ENCODE results near the gene PRM1.
A peak's percentile ranks its signal among the peaks of the same experiment; 100 is the strongest.
"Not testable (repeated sequence)": the region's sequence is repeated elsewhere in the genome, so short reads cannot be mapped to it uniquely, and the experiment has no call there.

The PRM1 gene

GRCh38 chr16:11313493-11314308 is 32.6 kb upstream of the PRM1 start:
- no peak for DNase-seq

- DNase-seq, result peak; percentile 95
These were observed 31.8 kb upstream of the PRM1 start for GRCh38 chr16:11312718-11313492.

- DNase-seq, result peak; percentile 87
These were observed 29.9 kb upstream of the PRM1 start for GRCh38 chr16:11310997-11311561.

GRCh38 chr16:11310634-11310977 is 29.5 kb upstream of the PRM1 start:
- DNase-seq, result no peak

GRCh38 chr16:11309895-11310633 is 28.9 kb upstream of the PRM1 start:
- DNase-seq, result peak; percentile 73

GRCh38 chr16:11308493-11309283 is 27.6 kb upstream of the PRM1 start:
- peak; percentile 94 for DNase-seq

GRCh38 chr16:11307639-11308492 is 26.7 kb upstream of the PRM1 start:
- no peak for DNase-seq

GRCh38 chr16:11306997-11307638 is 26.0 kb upstream of the PRM1 start:
- DNase-seq, result peak; percentile 49

GRCh38 chr16:11306381-11306780 is 25.3 kb upstream of the PRM1 start:
- no peak for DNase-seq

- peak; percentile 75 for DNase-seq
These were observed 22.4 kb upstream of the PRM1 start for GRCh38 chr16:11303405-11304138.

GRCh38 chr16:11302977-11303376 is 21.8 kb upstream of the PRM1 start:
- DNase-seq, result peak; percentile 92

- DNase-seq, result no peak
These were observed 20.7 kb upstream of the PRM1 start for GRCh38 chr16:11301645-11302501.

- DNase-seq, result no peak
These were observed 19.4 kb upstream of the PRM1 start for GRCh38 chr16:11300560-11300892.

GRCh38 chr16:11299865-11300559 is 18.9 kb upstream of the PRM1 start:
- DNase-seq, result no peak

GRCh38 chr16:11298950-11299547 is 17.9 kb upstream of the PRM1 start:
- DNase-seq, result not testable (repeated sequence)

- no peak for DNase-seq
These were observed 17.2 kb upstream of the PRM1 start for GRCh38 chr16:11298143-11298900.

- DNase-seq, result peak; percentile 98
These were observed 16.5 kb upstream of the PRM1 start for GRCh38 chr16:11297492-11298142.
